Uterus (tissue), 4 donors: ENCODE results near the gene TUT4. TPM values are rescaled to one million over a fixed set of nuclear protein-coding genes. Genes with fewer than 3 reads are reported as not detected.

Experiments used
- DNase-seq, 2 donors: peaks; one replicate each; pipeline ENCODE4 v3.0.0-alpha.2; 2019 to 2020
- H3K27ac ChIP-seq, 2 donors: fragments of 200-600 bp; sonication (generic); 1 replicate in 1 of 2; 2 replicates in 1 of 2; pipeline ENCODE4 v1.5.1; 2016 to 2018
- H3K27me3 ChIP-seq, 2 donors: fragments of 200-600 bp; sonication (generic); one replicate each; pipeline ENCODE4 v1.5.1; 2018 to 2019; ENCODE audit warnings: control low read depth in 1 of 2
- H3K36me3 ChIP-seq, 2 donors: fragments of 200-600 bp; sonication (generic); one replicate each; pipeline ENCODE4 v1.5.1; 2019; ENCODE audit warnings: control low read depth in 1 of 2
- H3K4me1 ChIP-seq, 2 donors: fragments of 200-600 bp; sonication (generic); one replicate each; pipeline ENCODE4 v1.5.1; 2018 to 2019; ENCODE audit warnings: control low read depth in 1 of 2
- H3K4me3 ChIP-seq, 2 donors: fragments of 200-600 bp; sonication (generic); 1 replicate in 1 of 2; 2 replicates in 1 of 2; pipeline ENCODE4 v1.5.1; 2018 to 2019; ENCODE audit warnings: mild to moderate bottlenecking in 1 of 2
- H3K9me3 ChIP-seq, 2 donors: fragments of 200-600 bp; sonication (generic); one replicate each; pipeline ENCODE4 v1.5.1; 2019; ENCODE audit warnings: control low read depth in 1 of 2
- CTCF ChIP-seq, 4 experiments: fragments of 200-600 bp in 2 of 4; fragments of 450-650 bp in 2 of 4; sonication (generic) in 2 of 4; IDR thresholded peaks; one replicate each; pipeline ENCODE4 v1.5.1; 2016 to 2019; ENCODE audit warnings: antibody characterized with exemption in 4 of 4, mild to moderate bottlenecking in 2 of 4, moderate library complexity in 1 of 4
- POLR2A ChIP-seq, 2 donors: fragments of 450-650 bp; IDR thresholded peaks; one replicate each; pipeline ENCODE4 v1.6.1; 2016; ENCODE audit warnings: antibody characterized with exemption in 2 of 2, mild to moderate bottlenecking in 1 of 2, moderate library complexity in 1 of 2
- intact Hi-C: fragments of 100-400 bp; cut with DNase I; formaldehyde crosslinking; loops from one replicate; pipeline ENCODE4 v1.15.1; 2023; ENCODE audit warnings: low total_unique reads
- total RNA-seq, 4 donors: library from RNA; depleted of rRNA in 3 of 4; stranded (reverse); fragments of >200 nt in 3 of 4; gene quantifications; one replicate each; pipeline versions ENCODE4 v1.1.0 to v1.2.4, GENCODE V29; 2014 to 2023
- donor health status: DM: yes; HTN: yes; CAD: no.

The TUT4 gene
- total RNA-seq, 4 donors from 2014 or later = 105 to 138 (median 127) TPM

- Histone ChIP-seq H3K9me3 (no peaks in the 10 kb centered on the region), H3K27me3 (no peaks in the 10 kb centered on the region), H3K4me1 (peaks cover 0 to 6% of the 10 kb centered on the region in 2 donors), H3K36me3 (no peaks in the 10 kb centered on the region), H3K27ac (no peak overlapping the region), H3K4me3 (no peak overlapping the region)
- intact Hi-C loops = no loop called here
- no peak for DNase-seq
- TF ChIP-seq CTCF (IDR thresholded peaks at IDR 0.05) = no peak
These were observed 153.3 kb downstream of the TUT4 start for GRCh38 chr1:52399629-52400028.

- no peaks in the 10 kb centered on the region for H3K27me3 ChIP-seq
- intact Hi-C loops = no loop called here
- H3K4me3 ChIP-seq = no peak overlapping the region
- no peaks in the 10 kb centered on the region for H3K9me3 ChIP-seq
- H3K4me1 ChIP-seq = no peaks in the 10 kb centered on the region
- no peak overlapping the region for H3K27ac ChIP-seq
- no peaks in the 10 kb centered on the region for H3K36me3 ChIP-seq
- no peak for TF ChIP-seq CTCF (IDR thresholded peaks at IDR 0.05)
- TF ChIP-seq POLR2A (IDR thresholded peaks at IDR 0.05) = no peak
- no peak for DNase-seq
These were observed 159.7 kb downstream of the TUT4 start for GRCh38 chr1:52393174-52393573.

- H3K9me3 ChIP-seq = no peaks in the 10 kb centered on the region
- H3K4me3 ChIP-seq = no peak overlapping the region
- H3K27me3 ChIP-seq = no peaks in the 10 kb centered on the region
- TF ChIP-seq CTCF (IDR thresholded peaks at IDR 0.05) (no peak), POLR2A (IDR thresholded peaks at IDR 0.05) (no peak)
- intact Hi-C loops = no loop called here
- DNase-seq = no peak
- no peak overlapping the region for H3K27ac ChIP-seq
- no peaks in the 10 kb centered on the region for H3K36me3 ChIP-seq
- no peaks in the 10 kb centered on the region for H3K4me1 ChIP-seq
These were observed 166.4 kb downstream of the TUT4 start for GRCh38 chr1:52386458-52386857.

- Histone ChIP-seq H3K27me3 (no peaks in the 10 kb centered on the region), H3K4me3 (no peak overlapping the region), H3K27ac (no peak overlapping the region), H3K9me3 (no peaks in the 10 kb centered on the region), H3K36me3 (no peaks in the 10 kb centered on the region), H3K4me1 (no peaks in the 10 kb centered on the region)
- no peak for DNase-seq
- no peak for TF ChIP-seq POLR2A (IDR thresholded peaks at IDR 0.05)
- TF ChIP-seq CTCF (IDR thresholded peaks at IDR 0.05) = no peak
- intact Hi-C loops = no loop called here
These were observed 167.5 kb downstream of the TUT4 start for GRCh38 chr1:52385376-52385775.

Other genes with a start within 250 kb of the TUT4 start
- gene CC2D1B, start 186.9 kb downstream of the TUT4 start, total RNA-seq = 10 to 100 TPM in 3 of 4 donors, 1 to 10 TPM in 1; 9.5 to 39.4 (median 19.5) TPM
- gene ORC1, start 148.7 kb downstream of the TUT4 start, total RNA-seq = 1 to 10 TPM in 1 of 4 donors, under 1 TPM in 2, not detected in 1; 0.26 to 4.6 (median 0.76) TPM
- gene PRPF38A, start 148.5 kb downstream of the TUT4 start, total RNA-seq = 10 to 100 TPM in 3 of 4 donors, 1 to 10 TPM in 1; 4.6 to 58.2 (median 30.7) TPM
- gene GPX7, start 49.3 kb upstream of the TUT4 start, total RNA-seq = 100 to 1,000 TPM in 1 of 4 donors, 10 to 100 TPM in 1, 1 to 10 TPM in 2; 1.8 to 125 (median 9.6) TPM
- gene SHISAL2A, start 80.1 kb upstream of the TUT4 start, total RNA-seq = under 1 TPM in 2 of 4 donors, not detected in 2; 0.28 to 0.49 TPM
- gene COA7, start 145.3 kb upstream of the TUT4 start, total RNA-seq = 10 to 100 TPM in 2 of 4 donors, 1 to 10 TPM in 2; 4.1 to 18.8 (median 11.2) TPM
- gene ZYG11B, start 173.4 kb upstream of the TUT4 start, total RNA-seq = 100 to 1,000 TPM in 1 of 4 donors, 10 to 100 TPM in 3; 22.5 to 100 (median 45.8) TPM